A172 (cell line): ENCODE data around the gene STRADB. TPM values are rescaled to one million over a fixed set of nuclear protein-coding genes. Genes with fewer than 3 reads are reported as not detected.
"Not testable (repeated sequence)": the region's sequence is repeated elsewhere in the genome, so short reads cannot be mapped to it uniquely, and the experiment has no call there.

Experiments used
- DNase-seq: peaks from one replicate; pipeline ENCODE4 v3.0.0-alpha.2; 2015; ENCODE audit warnings: low spot score
- total RNA-seq: library from RNA; depleted of rRNA; stranded (reverse); fragments of >200 nt; shearing (Covaris generic); gene quantifications from 2 replicates; pipeline ENCODE4 v1.2.3, GENCODE V29; 2014

Gene STRADB
- total RNA-seq, 1 experiment from 2014 or later, result 64.7 TPM

DNA sequence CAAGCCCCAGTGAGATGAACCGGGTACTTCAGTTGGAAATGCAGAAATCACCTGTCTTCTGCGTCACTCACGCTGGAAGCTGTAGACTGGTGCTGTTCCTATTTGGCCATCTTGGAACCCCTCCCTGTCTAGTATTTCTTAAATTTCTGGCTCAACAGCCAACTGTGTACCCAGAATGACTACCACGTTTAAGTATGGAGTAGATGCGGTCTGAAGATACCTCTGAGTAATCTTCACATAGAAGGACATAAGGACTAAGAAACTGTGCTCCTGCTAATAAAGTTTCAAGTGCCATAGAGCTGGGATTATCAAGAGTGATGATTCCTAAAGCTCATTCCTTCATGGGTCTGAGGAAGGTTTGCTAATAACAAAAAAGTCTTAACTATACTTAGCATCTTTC is 20.7 kb upstream of the STRADB start:
- DNase-seq, result no peak

- peak; percentile 64 for DNase-seq
These were observed 19.4 kb upstream of the STRADB start for GRCh38 chr2:201432038-201432620.

DNA sequence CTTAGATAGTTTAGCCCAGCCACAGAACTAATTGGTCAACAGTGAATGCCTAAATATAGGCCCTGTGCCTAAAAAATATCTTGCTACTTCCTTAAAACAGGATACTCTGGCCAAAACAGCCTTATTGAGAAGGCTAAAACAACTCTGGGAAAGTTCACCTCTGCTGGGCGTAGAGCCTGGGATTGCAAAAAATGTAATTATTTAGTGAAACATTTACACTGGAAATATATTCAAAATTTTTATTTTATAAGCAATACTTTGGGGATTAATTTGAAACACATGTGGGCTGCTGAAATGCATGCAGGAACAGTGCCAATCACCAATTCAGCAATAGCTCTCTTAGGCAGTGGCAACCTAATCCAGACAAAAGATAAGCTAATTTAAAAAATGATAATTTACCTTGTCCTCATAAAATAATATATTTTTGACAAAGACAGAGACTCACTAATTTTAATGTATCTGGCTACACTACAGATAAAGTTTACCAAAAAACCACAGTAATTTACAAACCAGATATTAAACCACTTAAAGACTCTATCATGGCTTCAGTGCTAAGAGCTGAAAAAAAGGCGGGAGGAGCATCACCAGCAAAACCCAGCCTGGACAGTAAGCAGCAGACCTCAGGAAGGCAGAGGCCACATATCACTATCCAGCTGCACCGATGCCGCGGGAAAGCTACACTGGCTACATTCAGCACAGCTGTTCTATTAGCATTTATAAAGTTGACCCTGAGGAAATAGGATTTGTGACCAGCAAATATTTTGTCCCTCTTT is 18.7 kb upstream of the STRADB start:
- peak; percentile 27 for DNase-seq

GRCh38 chr2:201433394-201433995 is 18.0 kb upstream of the STRADB start:
- DNase-seq, result peak; percentile 50

- no peak for DNase-seq
These were observed 15.4 kb upstream of the STRADB start for GRCh38 chr2:201436141-201436540.

DNA sequence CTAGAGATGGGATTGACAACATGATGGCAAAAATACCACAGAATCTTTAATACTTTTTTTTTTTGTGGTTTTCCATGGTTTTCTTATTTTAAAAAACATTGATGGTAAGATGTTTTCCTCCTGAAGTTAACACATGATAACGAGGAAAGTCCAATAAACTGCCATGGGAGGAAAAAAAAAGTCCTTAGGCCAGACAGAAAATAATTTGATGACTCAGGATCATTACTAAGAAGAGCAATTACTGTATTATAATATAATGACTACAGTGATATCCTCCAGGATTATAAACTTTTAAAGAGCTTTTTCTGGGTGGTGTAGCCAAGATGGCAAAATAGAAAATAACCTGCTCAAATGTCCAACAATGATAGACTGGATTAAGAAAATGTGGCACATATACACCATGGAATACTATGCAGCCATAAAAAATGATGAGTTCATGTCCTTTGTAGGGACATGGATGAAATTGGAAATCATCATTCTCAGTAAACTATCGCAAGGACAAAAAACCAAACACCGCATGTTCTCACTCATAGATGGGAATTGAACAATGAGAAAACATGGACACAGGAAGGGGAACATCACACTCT is 12.1 kb upstream of the STRADB start:
- DNase-seq, result not testable (repeated sequence)

DNA sequence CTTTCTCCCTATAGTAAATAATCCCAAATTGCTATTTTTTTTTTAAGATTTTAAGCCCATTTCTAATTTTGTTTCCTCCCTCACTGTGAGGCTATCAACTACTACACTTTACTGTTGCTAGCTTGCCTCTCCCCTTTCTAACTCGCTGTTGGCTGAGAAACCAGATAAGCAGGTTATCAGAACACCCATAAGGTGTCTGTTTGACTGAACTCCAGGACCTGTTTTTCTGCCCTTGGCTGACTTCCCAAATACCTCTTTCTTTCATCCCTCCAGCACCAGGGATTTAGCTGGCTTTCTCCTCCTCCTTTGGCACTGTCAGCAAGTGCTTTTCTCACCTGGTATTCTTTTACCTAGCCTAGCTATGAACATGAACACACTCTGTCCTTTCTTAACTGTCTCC is 11.4 kb upstream of the STRADB start:
- no peak for DNase-seq

DNA sequence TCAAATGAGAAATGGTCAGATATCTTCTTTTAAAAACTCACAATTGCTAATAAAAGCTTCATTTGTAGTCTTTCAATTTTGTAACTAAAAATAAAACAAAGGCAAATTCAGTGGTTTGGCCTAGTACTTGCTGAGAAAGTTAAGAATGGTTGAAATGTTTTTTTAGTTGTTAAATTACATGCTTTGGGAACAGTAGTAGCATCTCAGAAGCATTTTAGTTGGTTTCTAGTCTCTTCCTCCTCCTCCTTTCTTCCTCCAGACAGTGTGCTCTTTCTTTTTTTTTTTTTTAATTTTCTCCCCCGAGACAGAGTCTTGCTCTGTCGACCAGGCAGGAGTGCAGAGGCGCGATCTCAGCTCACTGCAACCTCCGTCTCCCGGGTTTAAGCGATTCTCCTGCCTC is 10.1 kb upstream of the STRADB start:
- DNase-seq, result no peak

- no peak for DNase-seq
These were observed 6.6 kb upstream of the STRADB start for GRCh38 chr2:201444746-201445465.

DNA sequence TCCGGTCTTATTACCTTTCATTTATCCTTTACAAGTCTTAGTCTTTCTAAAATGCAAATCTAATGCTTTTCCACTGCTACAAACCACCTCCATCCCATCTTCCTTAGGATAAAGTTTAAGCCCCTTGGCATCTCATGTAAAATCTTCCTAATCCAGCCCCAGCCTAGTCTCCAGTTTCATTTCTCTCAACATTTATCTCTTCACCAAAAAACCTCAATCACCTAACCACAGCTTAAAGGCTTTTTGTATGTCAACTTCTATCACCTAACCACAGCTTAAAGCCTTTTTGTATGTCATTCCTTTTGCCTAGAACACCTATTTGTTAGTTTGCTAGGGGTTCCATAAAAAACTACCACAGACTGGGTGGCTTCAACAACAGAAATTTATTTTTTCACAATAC is 4.5 kb upstream of the STRADB start:
- no peak for DNase-seq

- DNase-seq, result no peak
These were observed 3.5 kb upstream of the STRADB start for GRCh38 chr2:201448061-201448460.

DNA sequence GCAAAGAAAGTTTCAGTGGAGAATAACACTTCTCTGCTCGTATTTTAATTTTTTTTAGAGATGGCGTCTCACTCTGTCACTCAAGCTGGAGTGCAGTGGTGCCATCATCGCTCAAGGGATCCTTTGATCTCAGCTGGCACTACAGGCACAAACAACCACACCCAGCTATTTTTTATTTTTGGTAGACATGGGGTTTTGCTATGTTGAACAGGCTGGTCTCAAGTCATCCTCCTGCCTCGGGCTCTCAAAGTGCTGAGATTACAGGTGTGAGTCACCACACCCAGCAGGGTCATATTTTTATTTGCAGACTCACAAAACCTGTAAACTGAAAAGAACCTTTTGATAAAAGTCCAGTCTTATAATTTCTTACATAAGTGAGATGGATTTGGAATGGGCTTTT is 2.8 kb upstream of the STRADB start:
- peak; percentile 21 for DNase-seq

DNA sequence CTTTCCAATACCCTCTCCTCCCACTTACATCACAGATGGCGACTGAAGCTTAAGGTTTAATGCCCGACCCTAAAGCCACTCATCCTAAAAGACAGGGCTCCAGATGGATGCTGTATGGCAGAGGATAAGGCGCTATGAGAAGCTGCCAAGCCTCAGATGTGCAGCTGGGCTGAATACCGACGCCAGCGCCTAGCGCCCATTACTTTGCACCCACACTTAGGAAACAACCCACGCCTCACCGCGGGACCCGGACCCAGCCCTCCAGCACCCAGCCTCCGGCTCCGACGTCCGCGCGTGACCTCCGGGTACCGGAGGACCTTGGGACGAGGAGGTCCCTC is 617 bp upstream of the STRADB start:
- DNase-seq, result no peak

GRCh38 chr2:201452058-201452921 is 750 bp downstream of the STRADB start:
- no peak for DNase-seq

GRCh38 chr2:201452922-201453643 is 1.5 kb downstream of the STRADB start:
- DNase-seq, result no peak

DNA sequence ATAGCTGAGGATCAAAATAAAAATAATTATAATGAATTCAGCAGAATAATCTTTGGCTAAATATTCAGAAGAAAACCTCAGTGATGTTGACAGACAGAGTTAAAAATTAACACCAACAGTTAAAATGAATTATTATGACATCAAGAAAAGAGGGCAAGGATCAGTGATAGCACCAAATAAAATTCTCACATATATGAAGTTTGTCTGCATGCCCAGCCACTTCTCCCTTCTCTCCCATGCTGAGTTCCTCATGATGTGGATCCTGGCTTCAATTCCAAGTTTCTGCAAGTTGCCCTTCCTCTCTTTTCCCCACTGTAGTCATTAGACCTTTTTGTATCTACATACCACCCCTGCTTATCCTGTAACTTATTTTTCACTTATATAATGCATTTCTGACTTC is 6.8 kb downstream of the STRADB start:
- DNase-seq, result no peak

DNA sequence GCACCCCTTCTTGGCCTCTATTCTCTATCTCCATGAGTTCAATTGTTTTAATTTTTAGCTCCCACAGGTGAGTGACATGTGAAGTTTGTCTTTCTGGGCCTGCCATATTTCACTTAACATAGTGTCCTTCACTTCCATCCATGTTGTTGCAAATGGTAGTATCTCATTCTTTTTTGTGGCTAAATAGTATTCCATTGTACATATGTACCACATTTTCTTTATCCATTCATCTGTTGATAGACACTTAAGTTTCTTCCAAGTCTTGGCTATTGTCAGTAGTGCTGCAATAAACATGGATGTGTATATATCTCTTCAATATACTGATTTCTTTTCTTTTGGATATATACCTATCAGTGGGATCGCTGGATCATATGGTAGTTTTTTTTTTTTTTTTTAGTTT is 9.0 kb downstream of the STRADB start:
- no peak for DNase-seq

DNA sequence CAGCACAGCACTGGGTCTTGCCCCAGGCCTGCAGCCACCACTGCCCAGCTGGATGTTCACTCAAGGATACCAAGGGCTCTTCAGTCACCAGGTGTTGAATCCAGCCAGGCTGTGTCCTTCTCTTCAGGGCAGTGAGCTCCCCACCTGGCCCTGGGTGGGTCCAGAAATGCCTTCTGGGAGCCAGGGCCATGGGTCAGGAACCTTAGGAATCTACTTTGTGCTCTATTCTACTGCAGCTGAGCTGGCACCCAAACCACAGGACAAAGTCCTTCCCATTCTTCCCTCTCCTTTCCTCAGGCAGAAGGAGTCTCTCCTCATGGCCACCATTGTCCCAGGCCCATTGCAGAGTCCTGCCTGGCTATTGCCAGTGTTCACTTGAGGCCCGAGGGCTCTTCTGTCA is 13.0 kb downstream of the STRADB start:
- no peak for DNase-seq

- DNase-seq, result no peak
These were observed 14.0 kb downstream of the STRADB start for GRCh38 chr2:201465524-201465971.

DNA sequence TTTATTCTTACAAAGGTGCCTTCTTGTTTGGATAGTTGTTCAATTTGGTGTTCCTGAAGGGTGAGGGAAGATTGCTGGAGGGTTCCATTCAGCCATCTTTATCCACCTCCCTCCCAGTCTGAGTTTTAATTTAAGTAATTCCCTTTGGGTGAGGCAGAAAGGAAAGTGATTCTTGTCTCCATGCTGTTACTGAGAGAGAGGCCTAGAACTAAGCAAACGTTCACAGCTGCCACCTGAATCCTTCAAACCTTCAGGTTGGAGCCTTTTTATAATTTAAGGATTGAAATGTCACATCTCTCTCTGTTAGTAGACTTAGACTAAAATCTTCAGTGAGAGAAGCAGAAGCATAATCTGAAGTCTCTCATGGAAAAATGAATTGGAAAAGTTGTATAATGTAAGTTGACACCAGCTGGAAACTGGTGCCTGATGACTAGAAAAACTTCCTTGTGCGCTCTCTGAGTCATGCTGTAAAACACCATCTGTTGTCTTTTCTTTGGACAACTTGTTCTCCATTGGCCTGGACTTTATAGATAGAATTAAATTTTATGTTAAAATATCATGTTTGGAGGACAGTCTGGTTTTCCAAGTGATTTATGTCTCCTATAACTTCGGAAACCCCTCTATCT is 14.6 kb downstream of the STRADB start:
- DNase-seq, result peak; percentile 29
